ENCODE data around the gene ZFAND3. TPM values are rescaled to one million over a fixed set of nuclear protein-coding genes. Genes with fewer than 3 reads are reported as not detected.

Gene ZFAND3
- total RNA-seq, 1 donor from 2014 or later, result 31.2 TPM

GRCh38 chr6:37965964-37966676 lies 146.6 kb downstream of the ZFAND3 start:
- H3K27ac ChIP-seq, result no peak overlapping the region
- no peaks in the 10 kb centered on the region for H3K9me3 ChIP-seq
- no peaks in the 10 kb centered on the region for H3K27me3 ChIP-seq
- DNase-seq (ENCODE audit: extremely low spot score in 2 of 2), result no peak
- H3K4me1 ChIP-seq, result peaks cover 11% of the 10 kb centered on the region
- intact Hi-C loops (cut with DNase I), result no loop called here
- H3K4me3 ChIP-seq, result no peak overlapping the region
- H3K36me3 ChIP-seq, result no peaks in the 10 kb centered on the region
- TF ChIP-seq POLR2A (IDR thresholded peaks at IDR 0.05) (no peak), CTCF (IDR thresholded peaks at IDR 0.05) (no peak), POLR2AphosphoS5 (IDR thresholded peaks at IDR 0.05; ENCODE audit: insufficient read depth in 1 of 2, low read depth in 1 of 2) (no peak)

GRCh38 chr6:37966801-37967200 lies 147.3 kb downstream of the ZFAND3 start:
- intact Hi-C loops (cut with DNase I), result no loop called here
- no peaks in the 10 kb centered on the region for H3K9me3 ChIP-seq
- no peak overlapping the region for H3K27ac ChIP-seq
- H3K4me3 ChIP-seq, result no peak overlapping the region
- peaks cover 11% of the 10 kb centered on the region for H3K4me1 ChIP-seq
- TF ChIP-seq POLR2AphosphoS5 (IDR thresholded peaks at IDR 0.05; ENCODE audit: insufficient read depth in 1 of 2, low read depth in 1 of 2) (peak in 1 of 2 donors; percentile 16), POLR2A (IDR thresholded peaks at IDR 0.05) (no peak), CTCF (IDR thresholded peaks at IDR 0.05) (no peak)
- no peak for DNase-seq (ENCODE audit: extremely low spot score in 2 of 2)
- no peaks in the 10 kb centered on the region for H3K27me3 ChIP-seq
- H3K36me3 ChIP-seq, result no peaks in the 10 kb centered on the region

- Histone ChIP-seq H3K9me3 (no peaks in the 10 kb centered on the region), H3K4me3 (no peak overlapping the region), H3K36me3 (no peaks in the 10 kb centered on the region), H3K27me3 (no peaks in the 10 kb centered on the region), H3K4me1 (peaks cover 11% of the 10 kb centered on the region), H3K27ac (no peak overlapping the region)
- intact Hi-C loops (cut with DNase I), result no loop called here
- no peak for DNase-seq (ENCODE audit: extremely low spot score in 2 of 2)
- no peak for TF ChIP-seq CTCF (IDR thresholded peaks at IDR 0.05)
- no peak for TF ChIP-seq POLR2AphosphoS5 (IDR thresholded peaks at IDR 0.05; ENCODE audit: insufficient read depth in 1 of 2, low read depth in 1 of 2)
- TF ChIP-seq POLR2A (IDR thresholded peaks at IDR 0.05), result no peak
Measured at GRCh38 chr6:37967651-37968050, 148.1 kb downstream of the ZFAND3 start.

- Histone ChIP-seq H3K36me3 (no peaks in the 10 kb centered on the region), H3K4me1 (peaks cover 11% of the 10 kb centered on the region), H3K9me3 (peaks cover 5% of the 10 kb centered on the region), H3K27me3 (no peaks in the 10 kb centered on the region), H3K4me3 (no peak overlapping the region), H3K27ac (no peak overlapping the region)
- TF ChIP-seq POLR2AphosphoS5 (IDR thresholded peaks at IDR 0.05; ENCODE audit: insufficient read depth in 1 of 2, low read depth in 1 of 2), result no peak
- TF ChIP-seq POLR2A (IDR thresholded peaks at IDR 0.05), result no peak
- TF ChIP-seq CTCF (IDR thresholded peaks at IDR 0.05), result no peak
- no peak for DNase-seq (ENCODE audit: extremely low spot score in 2 of 2)
- intact Hi-C loops (cut with DNase I), result no loop called here
Measured at GRCh38 chr6:37971266-37971665, 151.7 kb downstream of the ZFAND3 start.

GRCh38 chr6:37971711-37972390 lies 152.3 kb downstream of the ZFAND3 start:
- Histone ChIP-seq H3K27ac (no peak overlapping the region), H3K27me3 (no peaks in the 10 kb centered on the region), H3K4me3 (no peak overlapping the region), H3K4me1 (peaks cover 7% of the 10 kb centered on the region), H3K9me3 (peaks cover 5% of the 10 kb centered on the region), H3K36me3 (no peaks in the 10 kb centered on the region)
- DNase-seq (ENCODE audit: extremely low spot score in 2 of 2), result no peak
- intact Hi-C loops (cut with DNase I), result no loop called here
- TF ChIP-seq POLR2A (IDR thresholded peaks at IDR 0.05), result no peak
- no peak for TF ChIP-seq POLR2AphosphoS5 (IDR thresholded peaks at IDR 0.05; ENCODE audit: insufficient read depth in 1 of 2, low read depth in 1 of 2)
- TF ChIP-seq CTCF (IDR thresholded peaks at IDR 0.05), result no peak
